HepG2 (cell line): ENCODE data around the gene CCDC69. TPM values are rescaled to one million over a fixed set of nuclear protein-coding genes. Genes with fewer than 3 reads are reported as not detected.
A peak's percentile ranks its signal among the peaks of the same experiment; 100 is the strongest.

Experiments used
- ARID4A ChIP-seq: sonication (generic); formaldehyde crosslinking; IDR thresholded peaks from 2 replicates; pipeline ENCODE4 v1.5.0; 2020; ENCODE audit warnings: mild to moderate bottlenecking, missing genetic modification reagents, borderline replicate concordance
- DMTF1 ChIP-seq: sonication (generic); formaldehyde crosslinking; IDR thresholded peaks from 2 replicates; pipeline ENCODE4 v1.4.0; 2020; ENCODE audit warnings: mild to moderate bottlenecking, missing genetic modification reagents
- HES4 ChIP-seq: sonication (generic); formaldehyde crosslinking; IDR thresholded peaks from 2 replicates; pipeline ENCODE4 v1.9.0; 2021; ENCODE audit warnings: mild to moderate bottlenecking, missing genetic modification reagents, borderline replicate concordance
- MIER3 ChIP-seq: IDR thresholded peaks from 2 replicates; pipeline ENCODE4 v1.6.1; 2016; ENCODE audit warnings: missing compliant biosample characterization, borderline replicate concordance
- PTBP1 ChIP-seq: fragments of 200-400 bp; formaldehyde crosslinking; IDR thresholded peaks from 2 replicates; pipeline ENCODE4 v1.6.1; 2018; ENCODE audit warnings: low read length, low read depth; ENCODE audit not compliant: poor library complexity, severe bottlenecking
- RBFOX2 ChIP-seq: fragments of 200-400 bp; formaldehyde crosslinking; IDR thresholded peaks from 2 replicates; pipeline ENCODE4 v1.6.1; 2017; ENCODE audit warnings: low read depth, mild to moderate bottlenecking, low read length
- RERE ChIP-seq: IDR thresholded peaks from 2 replicates; pipeline ENCODE4 v1.6.1; 2016; ENCODE audit warnings: low read depth, missing genetic modification reagents, missing compliant biosample characterization
- REXO4 ChIP-seq: sonication (generic); formaldehyde crosslinking; IDR thresholded peaks from 2 replicates; pipeline ENCODE4 v1.8.0; 2022; ENCODE audit warnings: missing genetic modification reagents, mild to moderate bottlenecking, borderline replicate concordance
- TIGD3 ChIP-seq: sonication (generic); formaldehyde crosslinking; IDR thresholded peaks from 2 replicates; pipeline ENCODE4 v1.5.1; 2020; ENCODE audit warnings: mild to moderate bottlenecking, missing genetic modification reagents, borderline replicate concordance
- ZNF841 ChIP-seq: sonication (generic); formaldehyde crosslinking; IDR thresholded peaks from 2 replicates; pipeline ENCODE4 v1.8.1; 2023; ENCODE audit warnings: missing genetic modification reagents, borderline replicate concordance
- polyA plus RNA-seq, 8 experiments: library from polyadenylated mRNA; depleted of rRNA in 3 of 8; stranded (reverse) in 7 of 8; unstranded in 1 of 8; fragments of >200 nt; fragmentation: Illumina TruSeq in 4 of 8; extraction: Trizol in 4 of 8; gene quantifications; 2 replicates each; pipeline versions ENCODE4 v1.2.1 to v1.2.3, GENCODE V29; 2011 to 2016; ENCODE audit warnings: low read depth in 4 of 8, missing spikeins in 1 of 8, mixed read lengths in 1 of 8; ENCODE audit not compliant: insufficient read depth in 1 of 8
- total RNA-seq, 5 experiments: library from RNA; depleted of rRNA; stranded (reverse); fragments of >200 nt; fragmentation: Illumina TruSeq; extraction: Trizol; gene quantifications; 2 replicates each; pipeline ENCODE4 v1.2.3, GENCODE V29; 2016; ENCODE audit warnings: low read depth in 1 of 5

CCDC69 gene
- total and polyA plus RNA-seq, 2 of the 13 experiments (the other 11 are each of a cell fraction or from before 2014, with no cell fraction given) = 12.2 to 45.2 TPM

GRCh38 chr5:151157426-151158286 lies 66.2 kb downstream of the CCDC69 start, which contains the start of gene ANXA6 (continued):
- TF ChIP-seq ZNF841 (no peak), DMTF1 (no peak), MIER3 (CRISPR knock-in tag) (0 out of 2 replicates have a peak, but pooled peaks have one; percentile 18), RBFOX2 (peak; percentile 82), HES4 (CRISPR knock-in tag) (no peak), PTBP1 (peak; percentile 47), REXO4 (no peak), ARID4A (CRISPR knock-in tag) (peak; percentile 85), RERE (CRISPR knock-in tag) (no peak), TIGD3 (CRISPR knock-in tag) (0 out of 2 replicates have a peak, but pooled peaks have one; percentile 66)
